Naive thymus-derived CD8-positive, alpha-beta T cell (primary cell): Measurements from ENCODE around the gene MINDY4. TPM values are rescaled to one million over a fixed set of nuclear protein-coding genes. Genes with fewer than 3 reads are reported as not detected.

Experiments used
- ATAC-seq, 2 donors: fragments of 150-1000 bp; cut with Tn5 transposase in 1 of 2; sonication (Bioruptor Pico), chemical (Tn5 transposase) in 1 of 2; 1 replicate in 1 of 2; 2 replicates in 1 of 2; pipeline ENCODE4 v1.10.0; 2021; ENCODE audit warnings: mild to moderate bottlenecking in 2 of 2, moderate library complexity in 2 of 2
- POLR2A ChIA-PET: fragments of 350-600 bp; sonication (Branson Sonifier 250); formaldehyde crosslinking; loops from one replicate; lab custom pipeline; 2021; ENCODE audit warnings: antibody characterized with exemption; lab: Charles Lee
- DNase-seq, 10 donors: peaks; one replicate each; pipeline versions ENCODE4 v3.0.0 to v3.0.0-alpha.2; 2020 to 2022
- H3K27ac Mint-ChIP-seq, 10 donors: one replicate each; pipeline ENCODE4 v1.8.0; 2020 to 2022; ENCODE audit warnings: mild to moderate bottlenecking in 10 of 10, mixed read lengths in 10 of 10, moderate library complexity in 4 of 10, inconsistent platforms in 1 of 10
- H3K27me3 Mint-ChIP-seq, 5 donors: one replicate each; pipeline ENCODE4 v1.8.0; 2021 to 2022; ENCODE audit warnings: mixed read lengths in 5 of 5
- H3K36me3 Mint-ChIP-seq, 3 donors: one replicate each; pipeline ENCODE4 v1.8.0; 2020 to 2022; ENCODE audit warnings: mixed read lengths in 3 of 3, mild to moderate bottlenecking in 2 of 3, inconsistent platforms in 1 of 3
- H3K4me1 Mint-ChIP-seq, 4 donors: one replicate each; pipeline ENCODE4 v1.8.0; 2021 to 2022; ENCODE audit warnings: mixed read lengths in 4 of 4
- H3K4me3 Mint-ChIP-seq, 10 donors: one replicate each; pipeline ENCODE4 v1.8.0; 2020 to 2022; ENCODE audit warnings: mild to moderate bottlenecking in 10 of 10, mixed read lengths in 10 of 10, moderate library complexity in 6 of 10, inconsistent platforms in 1 of 10
- H3K9me3 Mint-ChIP-seq, 9 donors: one replicate each; pipeline ENCODE4 v1.8.0; 2020 to 2022; ENCODE audit warnings: mixed read lengths in 9 of 9, mild to moderate bottlenecking in 3 of 9, inconsistent platforms in 1 of 9, moderate library complexity in 1 of 9
- polyA plus RNA-seq, 3 donors: library from polyadenylated mRNA; unstranded; fragments of 300-500 nt; fragmentation: Illumina TruSeq; gene quantifications; one replicate each; pipeline ENCODE4 v1.2.3, GENCODE V29; 2021
- total RNA-seq, 8 experiments: library from RNA in 2 of 8; stranded (reverse) in 2 of 8; gene quantifications; one replicate each; pipeline ENCODE4 v1.2.3 and lab custom pipeline; 2021 to 2026

Gene MINDY4
- total and polyA plus RNA-seq, 5 experiments from 2014 or later: 0.44 to 1.5 (median 0.84) TPM

- no peak overlapping the region for H3K4me3 Mint-ChIP-seq
- no peaks in the 10 kb centered on the region for H3K27me3 Mint-ChIP-seq
- H3K4me1 Mint-ChIP-seq: no peaks in the 10 kb centered on the region
- H3K27ac Mint-ChIP-seq: no peak overlapping the region
- peaks cover 0 to 22% (median 13%) of the 10 kb centered on the region in 9 donors for H3K9me3 Mint-ChIP-seq
- H3K36me3 Mint-ChIP-seq: peaks cover 0 to 15% (median 9%) of the 10 kb centered on the region in 3 donors
- POLR2A ChIA-PET: no interaction called here
- ATAC-seq (no peak), DNase-seq (no peak)
These were observed 66.8 kb downstream of the MINDY4 start for GRCh38 chr7:30838008-30838407.

DNA sequence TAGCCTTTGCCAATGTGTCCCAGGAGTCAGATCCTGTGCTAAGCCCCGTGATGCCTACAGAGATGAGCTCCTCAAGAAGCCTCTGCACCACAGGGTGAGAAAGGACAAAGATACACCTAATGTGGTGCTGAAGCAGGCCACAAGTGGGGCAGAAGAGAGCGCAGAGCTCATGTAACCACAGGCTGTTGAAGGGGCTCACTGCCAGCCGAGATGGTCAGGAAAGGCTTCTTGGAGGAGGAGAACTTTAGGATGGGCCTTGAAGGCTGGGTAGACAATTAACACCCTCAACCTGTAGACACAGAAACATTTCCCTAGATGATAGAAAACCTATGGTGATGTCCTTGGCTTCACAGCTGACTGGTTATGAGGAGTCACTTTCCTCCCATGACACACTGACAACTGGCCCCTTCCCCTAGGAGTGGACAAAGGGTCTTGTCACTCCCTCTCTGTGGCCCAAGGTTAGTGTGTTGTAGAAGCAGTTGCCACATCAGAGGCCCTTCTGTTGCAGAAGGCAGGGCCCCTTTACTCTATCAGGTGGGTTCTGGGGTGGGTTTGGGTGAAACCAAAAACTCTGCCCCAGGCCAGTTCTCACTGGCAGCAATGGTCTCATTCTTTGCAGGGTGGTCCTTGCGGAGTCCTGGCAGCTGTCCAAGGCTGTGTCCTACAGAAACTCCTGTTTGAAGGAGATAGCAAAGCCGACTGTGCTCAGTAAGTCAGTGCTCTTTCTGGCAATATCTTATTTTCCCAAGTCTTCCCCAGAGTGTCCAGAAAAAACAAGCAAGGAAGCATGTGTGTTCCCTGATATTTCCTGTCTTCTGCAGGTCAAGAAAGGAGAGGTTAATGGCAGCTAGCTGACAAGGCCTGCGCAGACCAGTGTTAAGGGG is 69.2 kb downstream of the MINDY4 start:
- POLR2A ChIA-PET: interaction anchor here (0.6 kb wide), 1 partner anchor 41 kb away, joined by 3 read pairs; no protein-coding TSS in a partner anchor
- Mint-ChIP-seq H3K27me3 (no peaks in the 10 kb centered on the region), H3K4me3 (no peak overlapping the region), H3K27ac (peak overlapping the region in 1 of 10 donors; percentile 15), H3K36me3 (peaks cover 0 to 2% (median 0%) of the 10 kb centered on the region in 3 donors), H3K9me3 (peaks cover 0 to 4% (median 0%) of the 10 kb centered on the region in 9 donors), H3K4me1 (no peaks in the 10 kb centered on the region)
- peak in 1 of 10 donors; percentile 56 for DNase-seq
- no peak for ATAC-seq

DNA sequence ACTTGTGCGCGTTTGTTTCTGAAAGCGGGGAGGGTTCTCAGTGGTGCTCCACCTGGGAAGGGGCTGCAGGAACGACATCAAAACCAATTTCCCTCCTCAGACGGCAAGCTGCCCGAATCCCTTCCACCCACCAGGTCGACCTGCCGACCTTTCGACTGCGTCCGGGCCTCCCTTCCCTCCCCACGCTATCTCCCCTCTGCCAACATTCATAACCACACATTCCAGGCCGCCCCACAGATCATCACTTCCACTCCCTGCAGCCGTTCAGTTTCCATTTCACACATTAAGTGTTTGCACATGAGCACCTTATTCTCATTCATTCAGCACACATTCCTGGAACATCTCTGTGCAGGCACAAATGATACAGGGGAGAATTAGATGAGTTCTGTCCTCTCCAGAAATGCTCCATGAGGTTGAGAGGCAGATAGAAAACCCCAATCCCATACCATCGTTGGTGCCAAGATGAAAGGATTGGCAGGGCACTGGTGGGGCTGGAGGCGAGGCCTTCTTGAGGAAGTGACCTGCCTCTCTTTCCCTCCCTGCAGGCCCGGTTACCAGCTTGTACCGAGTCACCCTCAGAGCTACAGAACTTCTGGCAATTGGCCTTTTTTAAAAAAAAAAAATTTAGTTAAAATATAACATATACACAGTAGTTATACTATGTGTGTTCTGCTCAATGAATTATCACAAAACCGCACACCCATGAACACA is 70.0 kb downstream of the MINDY4 start:
- no peak for ATAC-seq
- POLR2A ChIA-PET: no interaction called here
- Mint-ChIP-seq H3K27ac (no peak overlapping the region), H3K36me3 (peaks cover 0 to 2% (median 0%) of the 10 kb centered on the region in 3 donors), H3K27me3 (no peaks in the 10 kb centered on the region), H3K4me3 (no peak overlapping the region), H3K4me1 (no peaks in the 10 kb centered on the region), H3K9me3 (no peaks in the 10 kb centered on the region)
- peak in 1 of 10 donors; percentile 37 for DNase-seq

GRCh38 chr7:30841801-30842541 is 70.8 kb downstream of the MINDY4 start:
- POLR2A ChIA-PET: no interaction called here
- no peaks in the 10 kb centered on the region for H3K36me3 Mint-ChIP-seq
- H3K27me3 Mint-ChIP-seq: no peaks in the 10 kb centered on the region
- DNase-seq: peak in 1 of 10 donors; percentile 24
- ATAC-seq: no peak
- H3K9me3 Mint-ChIP-seq: no peaks in the 10 kb centered on the region
- no peaks in the 10 kb centered on the region for H3K4me1 Mint-ChIP-seq
- no peak overlapping the region for H3K4me3 Mint-ChIP-seq
- peak overlapping the region in 1 of 10 donors; percentile 79 for H3K27ac Mint-ChIP-seq

GRCh38 chr7:30842542-30843451 is 71.6 kb downstream of the MINDY4 start:
- no peak overlapping the region for H3K4me3 Mint-ChIP-seq
- H3K36me3 Mint-ChIP-seq: no peaks in the 10 kb centered on the region
- no peaks in the 10 kb centered on the region for H3K27me3 Mint-ChIP-seq
- no peak for ATAC-seq
- POLR2A ChIA-PET: no interaction called here
- no peaks in the 10 kb centered on the region for H3K9me3 Mint-ChIP-seq
- peak in 1 of 10 donors; percentile 24 for DNase-seq
- H3K27ac Mint-ChIP-seq: peak overlapping the region in 1 of 10 donors; percentile 79
- no peaks in the 10 kb centered on the region for H3K4me1 Mint-ChIP-seq

DNA sequence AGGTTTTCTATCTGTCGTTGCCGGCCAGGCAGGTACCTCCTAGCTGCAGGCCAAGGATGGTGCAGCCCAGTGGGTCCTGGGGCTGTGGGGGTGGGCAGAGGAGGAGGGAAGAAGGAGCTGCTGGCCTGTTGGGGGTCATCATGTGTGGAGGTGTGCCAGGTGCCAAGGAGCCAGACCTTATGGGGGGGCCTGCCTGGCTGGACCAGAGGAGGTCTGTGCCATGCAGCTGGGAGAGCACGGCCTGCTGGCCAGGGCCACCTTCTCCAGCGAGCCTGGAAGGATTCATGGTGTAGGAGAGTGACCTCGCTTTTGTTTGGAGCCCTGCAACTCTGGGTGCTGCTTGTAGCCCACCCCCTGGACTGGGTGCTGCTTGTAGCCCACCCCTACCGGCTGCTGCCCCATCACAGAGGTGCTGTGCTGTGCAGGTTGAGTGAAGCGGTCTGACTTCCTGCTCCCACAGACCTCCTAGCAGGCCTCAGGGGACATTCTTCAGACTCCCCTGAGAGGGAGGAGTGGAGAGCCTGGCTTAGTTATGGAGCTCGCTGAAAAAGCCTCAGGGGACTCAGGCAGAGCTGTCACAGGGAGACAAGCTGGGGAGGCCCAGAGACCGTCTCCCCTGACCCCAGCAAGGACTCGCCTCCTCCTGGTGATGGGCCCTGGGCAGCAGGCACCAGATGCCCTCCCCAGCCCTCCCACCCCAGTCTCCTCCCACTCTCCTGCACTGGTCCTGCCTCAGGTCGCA is 72.7 kb downstream of the MINDY4 start:
- DNase-seq: peak in 1 of 10 donors; percentile 49
- ATAC-seq: peak in 1 of 2 donors; percentile 8
- POLR2A ChIA-PET: no interaction called here
- no peak overlapping the region for H3K27ac Mint-ChIP-seq
- H3K27me3 Mint-ChIP-seq: no peaks in the 10 kb centered on the region
- no peak overlapping the region for H3K4me3 Mint-ChIP-seq
- no peaks in the 10 kb centered on the region for H3K9me3 Mint-ChIP-seq
- no peaks in the 10 kb centered on the region for H3K4me1 Mint-ChIP-seq
- no peaks in the 10 kb centered on the region for H3K36me3 Mint-ChIP-seq

DNA sequence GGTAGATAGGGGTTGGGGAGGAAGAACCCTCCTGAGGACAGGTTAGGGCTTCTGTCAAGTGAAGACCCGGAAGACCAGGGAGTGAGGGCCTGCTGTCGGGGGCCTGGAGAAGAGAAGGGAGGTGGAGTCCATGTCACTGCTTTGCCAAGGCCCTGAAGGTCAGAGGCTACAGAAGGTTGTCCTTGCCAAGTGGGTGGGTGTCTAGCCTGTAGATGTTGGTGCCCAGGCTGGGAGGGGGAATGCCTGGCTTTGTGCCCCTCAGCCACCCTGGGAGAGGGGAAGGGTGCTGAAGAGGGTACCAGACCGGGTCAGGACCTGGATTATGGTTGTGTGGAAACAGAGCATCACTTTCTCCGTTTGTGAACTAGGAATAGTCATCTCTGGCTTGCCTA is 73.3 kb downstream of the MINDY4 start:
- Mint-ChIP-seq H3K36me3 (no peaks in the 10 kb centered on the region), H3K9me3 (no peaks in the 10 kb centered on the region), H3K4me3 (no peak overlapping the region), H3K27ac (peak overlapping the region in 1 of 10 donors; percentile 15), H3K4me1 (no peaks in the 10 kb centered on the region), H3K27me3 (no peaks in the 10 kb centered on the region)
- no peak for ATAC-seq
- peak in 1 of 10 donors; percentile 46 for DNase-seq
- POLR2A ChIA-PET: no interaction called here

GRCh38 chr7:30844916-30845315 is 73.7 kb downstream of the MINDY4 start:
- no peaks in the 10 kb centered on the region for H3K9me3 Mint-ChIP-seq
- no peaks in the 10 kb centered on the region for H3K27me3 Mint-ChIP-seq
- H3K36me3 Mint-ChIP-seq: no peaks in the 10 kb centered on the region
- H3K4me3 Mint-ChIP-seq: no peak overlapping the region
- ATAC-seq: no peak
- peak in 1 of 10 donors; percentile 8 for DNase-seq
- H3K27ac Mint-ChIP-seq: no peak overlapping the region
- no peaks in the 10 kb centered on the region for H3K4me1 Mint-ChIP-seq
- POLR2A ChIA-PET: no interaction called here

DNA sequence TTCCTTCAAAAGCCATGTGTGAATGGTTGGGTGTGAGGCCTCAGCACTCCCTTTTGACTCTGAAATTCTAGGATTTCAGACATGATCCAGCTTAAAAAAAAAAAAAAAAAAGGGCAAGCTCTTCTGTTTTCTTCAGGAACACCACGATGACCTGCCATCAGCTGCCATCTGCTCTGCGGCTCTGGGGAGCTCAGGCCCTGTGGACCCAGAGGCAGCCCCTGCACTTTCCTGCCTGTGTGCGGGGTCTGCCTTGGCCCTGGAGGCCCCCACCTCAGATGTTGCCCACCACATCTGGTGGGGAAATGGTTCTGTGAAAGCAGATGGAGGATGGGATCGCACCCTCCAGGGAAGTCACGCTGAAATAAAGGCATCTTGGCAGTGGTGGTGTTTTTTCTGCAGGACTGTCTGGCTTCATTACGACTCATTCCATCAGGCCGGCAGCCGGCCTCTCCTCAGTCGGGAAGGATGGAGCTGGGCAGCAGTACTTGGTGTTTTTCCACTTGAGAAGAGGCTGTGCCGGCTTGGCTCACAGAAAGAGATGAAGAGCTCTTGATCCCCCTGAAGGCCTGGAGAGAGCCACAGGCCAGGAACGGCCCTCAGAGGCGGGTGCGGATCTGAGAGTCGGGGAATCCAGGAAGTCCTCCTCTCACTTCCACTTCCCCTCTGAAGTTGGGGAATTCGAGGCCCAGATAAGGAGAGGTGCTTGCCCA is 74.4 kb downstream of the MINDY4 start:
- POLR2A ChIA-PET: no interaction called here
- DNase-seq (peak in 1 of 10 donors; percentile 40), ATAC-seq (no peak)
- no peak overlapping the region for H3K4me3 Mint-ChIP-seq
- H3K27me3 Mint-ChIP-seq: no peaks in the 10 kb centered on the region
- H3K9me3 Mint-ChIP-seq: no peaks in the 10 kb centered on the region
- H3K27ac Mint-ChIP-seq: no peak overlapping the region
- no peaks in the 10 kb centered on the region for H3K36me3 Mint-ChIP-seq
- H3K4me1 Mint-ChIP-seq: no peaks in the 10 kb centered on the region

DNA sequence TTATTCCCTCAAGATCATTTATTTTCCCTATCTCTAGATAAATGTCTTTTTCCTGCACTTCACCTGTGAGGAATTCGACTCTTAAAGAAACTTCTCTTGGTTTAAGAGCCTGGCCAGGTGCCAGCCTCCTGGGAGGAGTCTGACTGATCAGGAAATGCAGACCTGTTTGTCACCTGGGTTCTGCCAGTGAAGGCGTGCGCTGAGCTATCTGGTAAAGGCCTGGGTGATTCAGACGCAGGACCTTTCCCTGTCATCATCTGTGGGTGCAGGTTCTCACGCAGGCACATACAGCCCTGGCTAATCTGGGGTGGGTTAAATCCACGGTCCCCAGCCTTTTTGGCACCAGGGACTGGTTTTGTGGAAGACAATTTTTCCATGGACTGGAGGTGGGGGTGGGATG is 75.2 kb downstream of the MINDY4 start:
- Mint-ChIP-seq H3K27ac (no peak overlapping the region), H3K4me1 (no peaks in the 10 kb centered on the region), H3K4me3 (no peak overlapping the region), H3K27me3 (no peaks in the 10 kb centered on the region), H3K36me3 (no peaks in the 10 kb centered on the region), H3K9me3 (no peaks in the 10 kb centered on the region)
- DNase-seq (peak in 1 of 10 donors; percentile 23), ATAC-seq (no peak)
- POLR2A ChIA-PET: no interaction called here
